ENCODE data around the gene PRRT1B. TPM values are rescaled to one million over a fixed set of nuclear protein-coding genes. Genes with fewer than 3 reads are reported as not detected.

PRRT1B gene
- total and polyA plus RNA-seq, 2 donors (not counting 1 experiment from before 2014, with no cell fraction given), result not detected

GRCh38 chr9:131521822-131522221 lies 23.5 kb upstream of the PRRT1B start:
- no peaks in the 10 kb centered on the region for H4K20me1 ChIP-seq (ENCODE audit: control insufficient read depth, extremely low read depth, insufficient read depth, low read length)
- H3K36me3 ChIP-seq (ENCODE audit: control insufficient read depth, insufficient read depth, low read length), result peaks cover 37% of the 10 kb centered on the region
- H3K4me1 ChIP-seq (ENCODE audit: control insufficient read depth, extremely low read depth, insufficient read depth, low read length), result no peaks in the 10 kb centered on the region
- H3K4me2 ChIP-seq (ENCODE audit: extremely low read depth, insufficient read depth, low read length), result no peak overlapping the region
- H2AFZ ChIP-seq (ENCODE audit: low read length), result no peak overlapping the region
- TF ChIP-seq EZH2 (IDR thresholded peaks at IDR 0.05; ENCODE audit: low read length, missing control alignments) (no peak), CTCF (conservative IDR thresholded peaks at IDR 0.05 in 1 of 2, IDR thresholded peaks at IDR 0.05 in 1 of 2; ENCODE audit: low read depth in 1 of 2, low read length in 2 of 2) (no peak)
- H3K9ac ChIP-seq (ENCODE audit: insufficient read depth, low read length), result no peak overlapping the region
- no peak for DNase-seq (ENCODE audit: low read depth in 2 of 2)
- H3K4me3 ChIP-seq (replicated peaks in 1 of 4; ENCODE audit: control extremely low read depth in 1 of 4, insufficient read depth in 1 of 4, low read depth in 3 of 4, low read length in 4 of 4), result no peak overlapping the region
- no peaks in the 10 kb centered on the region for H3K27me3 ChIP-seq (ENCODE audit: control insufficient read depth, insufficient read depth, low read length)
- no peaks in the 10 kb centered on the region for H3K9me3 ChIP-seq (ENCODE audit: control insufficient read depth, insufficient read depth, low read depth, low read length)
- H3K79me2 ChIP-seq (ENCODE audit: control insufficient read depth, insufficient read depth, low read length), result no peaks in the 10 kb centered on the region
- H3K27ac ChIP-seq (ENCODE audit: insufficient read depth, low read length), result no peak overlapping the region

- no peaks in the 10 kb centered on the region for H3K4me1 ChIP-seq (ENCODE audit: control insufficient read depth, extremely low read depth, insufficient read depth, low read length)
- DNase-seq (ENCODE audit: low read depth in 2 of 2), result no peak
- peaks cover 36% of the 10 kb centered on the region for H3K36me3 ChIP-seq (ENCODE audit: control insufficient read depth, insufficient read depth, low read length)
- no peak overlapping the region for H3K4me3 ChIP-seq (replicated peaks in 1 of 4; ENCODE audit: control extremely low read depth in 1 of 4, insufficient read depth in 1 of 4, low read depth in 3 of 4, low read length in 4 of 4)
- H4K20me1 ChIP-seq (ENCODE audit: control insufficient read depth, extremely low read depth, insufficient read depth, low read length), result no peaks in the 10 kb centered on the region
- no peak overlapping the region for H3K4me2 ChIP-seq (ENCODE audit: extremely low read depth, insufficient read depth, low read length)
- no peaks in the 10 kb centered on the region for H3K27me3 ChIP-seq (ENCODE audit: control insufficient read depth, insufficient read depth, low read length)
- H3K9me3 ChIP-seq (ENCODE audit: control insufficient read depth, insufficient read depth, low read depth, low read length), result no peaks in the 10 kb centered on the region
- H3K27ac ChIP-seq (ENCODE audit: insufficient read depth, low read length), result no peak overlapping the region
- no peak overlapping the region for H2AFZ ChIP-seq (ENCODE audit: low read length)
- H3K79me2 ChIP-seq (ENCODE audit: control insufficient read depth, insufficient read depth, low read length), result no peaks in the 10 kb centered on the region
- H3K9ac ChIP-seq (ENCODE audit: insufficient read depth, low read length), result no peak overlapping the region
- TF ChIP-seq CTCF (conservative IDR thresholded peaks at IDR 0.05 in 1 of 2, IDR thresholded peaks at IDR 0.05 in 1 of 2; ENCODE audit: low read depth in 1 of 2, low read length in 2 of 2) (no peak), EZH2 (IDR thresholded peaks at IDR 0.05; ENCODE audit: low read length, missing control alignments) (no peak)
Observed at GRCh38 chr9:131522257-131523085, 22.9 kb upstream of the PRRT1B start.

- no peaks in the 10 kb centered on the region for H4K20me1 ChIP-seq (ENCODE audit: control insufficient read depth, extremely low read depth, insufficient read depth, low read length)
- no peak overlapping the region for H3K4me2 ChIP-seq (ENCODE audit: extremely low read depth, insufficient read depth, low read length)
- no peaks in the 10 kb centered on the region for H3K79me2 ChIP-seq (ENCODE audit: control insufficient read depth, insufficient read depth, low read length)
Observed at GRCh38 chr9:131523086-131523388, 22.3 kb upstream of the PRRT1B start.

More at GRCh38 chr9:131523086-131523388, 22.3 kb upstream of the PRRT1B start:
- Histone ChIP-seq H3K4me3 (replicated peaks in 1 of 4; ENCODE audit: control extremely low read depth in 1 of 4, insufficient read depth in 1 of 4, low read depth in 3 of 4, low read length in 4 of 4) (no peak overlapping the region), H3K4me1 (ENCODE audit: control insufficient read depth, extremely low read depth, insufficient read depth, low read length) (no peaks in the 10 kb centered on the region), H3K36me3 (ENCODE audit: control insufficient read depth, insufficient read depth, low read length) (peaks cover 33% of the 10 kb centered on the region), H2AFZ (ENCODE audit: low read length) (no peak overlapping the region), H3K27me3 (ENCODE audit: control insufficient read depth, insufficient read depth, low read length) (no peaks in the 10 kb centered on the region), H3K9ac (ENCODE audit: insufficient read depth, low read length) (no peak overlapping the region), H3K27ac (ENCODE audit: insufficient read depth, low read length) (no peak overlapping the region), H3K9me3 (ENCODE audit: control insufficient read depth, insufficient read depth, low read depth, low read length) (no peaks in the 10 kb centered on the region)
- no peak for DNase-seq (ENCODE audit: low read depth in 2 of 2)
- TF ChIP-seq EZH2 (IDR thresholded peaks at IDR 0.05; ENCODE audit: low read length, missing control alignments), result no peak
- TF ChIP-seq CTCF (conservative IDR thresholded peaks at IDR 0.05 in 1 of 2, IDR thresholded peaks at IDR 0.05 in 1 of 2; ENCODE audit: low read depth in 1 of 2, low read length in 2 of 2), result no peak

Data from fibroblast of lung (primary cell).